Heart left ventricle (tissue), 13 donors: ENCODE data around the gene MEX3C.

Source experiments
- CTCF ChIP-seq, 12 donors: fragments of 200-600 bp; sonication (generic) in 4 of 12; IDR thresholded peaks; one replicate each; pipeline versions ENCODE4 v1.5.0 to v1.8.0; 2018 to 2022; ENCODE audit warnings: antibody characterized with exemption in 12 of 12, mild to moderate bottlenecking in 5 of 12
- POLR2A ChIP-seq, 2 donors: fragments of 450-650 bp; IDR thresholded peaks; one replicate each; pipeline ENCODE4 v1.6.1; 2017; ENCODE audit warnings: antibody characterized with exemption in 2 of 2, mild to moderate bottlenecking in 2 of 2, moderate library complexity in 2 of 2
- donor health status: ischemic (EF 13 %, LVEDD 7.1; RV severe dilation, severe dysfunction).
- donor health status: DM: no; HTN: yes; CAD: no.
- donor health status: DM: no; HTN: no; CAD: no.
- donor health status: ischemic (EF 25% LVEDD 6.9; RV normal size, moderate dysfunction).
- donor health status: ischemic (EF 25% LVEDD 5.7; RV mildly dilated, moderate dysfunction).
- donor health status: ischemic (EF 35%, LVEDD 5.7; RV mildly dilated, moderate dysfunction).
- donor health status: nonischemic (EF 11% LVEDD 7.7; RV severe dilation, severe dysfunction).
- donor health status: DM: yes; HTN: yes; CAD: no.
- donor health status: PGD.
- donor health status: ischemic (EF 29% LVEDD 5.4; RV normal size, mild dysfunction).
- donor health status: nonischemic (EF 23%, LVEDD 6.1; RV moderate dilation, normal function).

GRCh38 chr18:51211552-51211951, 14.1 kb upstream of the MEX3C start:
- TF ChIP-seq CTCF (IDR thresholded peaks at IDR 0.05) (no peak), POLR2A (IDR thresholded peaks at IDR 0.05) (no peak)
